Spinal cord (tissue), 10 donors: Measurements from ENCODE around the gene AOPEP. TPM values are rescaled to one million over a fixed set of nuclear protein-coding genes. Genes with fewer than 3 reads are reported as not detected.
A peak's percentile ranks its signal among the peaks of the same experiment; 100 is the strongest.

Experiments
- DNase-seq, 6 donors: peaks; one replicate each; pipeline versions ENCODE4 v3.0.0 to v3.0.0-alpha.2; 2013 to 2015; ENCODE audit warnings: low spot score in 6 of 6, low read depth in 4 of 6
- H3K27ac ChIP-seq: one replicate; pipeline ENCODE4 v1.5.1; 2013; ENCODE audit warnings: low read depth, low read length, control low read depth
- H3K27me3 ChIP-seq: one replicate; pipeline ENCODE4 v1.6.1; 2013; ENCODE audit warnings: low read length; ENCODE audit not compliant: control insufficient read depth, insufficient read depth
- H3K36me3 ChIP-seq: one replicate; pipeline ENCODE4 v1.6.1; 2013; ENCODE audit warnings: low read length; ENCODE audit not compliant: control insufficient read depth, insufficient read depth
- H3K4me1 ChIP-seq: one replicate; pipeline ENCODE4 v1.6.1; 2013; ENCODE audit warnings: low read length; ENCODE audit not compliant: control insufficient read depth, insufficient read depth
- H3K4me3 ChIP-seq: one replicate; pipeline ENCODE4 v1.5.1; 2013; ENCODE audit warnings: low read depth, low read length, control low read depth
- H3K9me3 ChIP-seq: one replicate; pipeline ENCODE4 v1.6.1; 2013; ENCODE audit warnings: low read length; ENCODE audit not compliant: control insufficient read depth, insufficient read depth
- WGBS: methylation state at CpG from one replicate; pipeline ENCODE4 v1.1.5; 2013; ENCODE audit warnings: missing lambda C conversion rate; ENCODE audit not compliant: insufficient coverage; 5-methylcytosine and 5-hydroxymethylcytosine counted together
- long read RNA-seq, 4 donors: transcript quantifications; one replicate each; lab custom pipeline, GENCODE V29; 2026
- polyA plus RNA-seq, 2 donors: library from polyadenylated mRNA; unstranded; fragments of 120-200 nt; gene quantifications; one replicate each; pipeline ENCODE4 v1.2.1, GENCODE V29; 2013; ENCODE audit not compliant: insufficient read length in 2 of 2
- total RNA-seq, 2 donors: library from RNA; depleted of rRNA in 1 of 2; stranded (reverse); fragments of 120-200 nt in 1 of 2; fragments of >200 nt in 1 of 2; gene quantifications; one replicate each; pipeline versions ENCODE4 v1.2.3 to v1.2.4, GENCODE V29; 2013 to 2014
- donor health status: healthy.

Gene AOPEP, protein sequence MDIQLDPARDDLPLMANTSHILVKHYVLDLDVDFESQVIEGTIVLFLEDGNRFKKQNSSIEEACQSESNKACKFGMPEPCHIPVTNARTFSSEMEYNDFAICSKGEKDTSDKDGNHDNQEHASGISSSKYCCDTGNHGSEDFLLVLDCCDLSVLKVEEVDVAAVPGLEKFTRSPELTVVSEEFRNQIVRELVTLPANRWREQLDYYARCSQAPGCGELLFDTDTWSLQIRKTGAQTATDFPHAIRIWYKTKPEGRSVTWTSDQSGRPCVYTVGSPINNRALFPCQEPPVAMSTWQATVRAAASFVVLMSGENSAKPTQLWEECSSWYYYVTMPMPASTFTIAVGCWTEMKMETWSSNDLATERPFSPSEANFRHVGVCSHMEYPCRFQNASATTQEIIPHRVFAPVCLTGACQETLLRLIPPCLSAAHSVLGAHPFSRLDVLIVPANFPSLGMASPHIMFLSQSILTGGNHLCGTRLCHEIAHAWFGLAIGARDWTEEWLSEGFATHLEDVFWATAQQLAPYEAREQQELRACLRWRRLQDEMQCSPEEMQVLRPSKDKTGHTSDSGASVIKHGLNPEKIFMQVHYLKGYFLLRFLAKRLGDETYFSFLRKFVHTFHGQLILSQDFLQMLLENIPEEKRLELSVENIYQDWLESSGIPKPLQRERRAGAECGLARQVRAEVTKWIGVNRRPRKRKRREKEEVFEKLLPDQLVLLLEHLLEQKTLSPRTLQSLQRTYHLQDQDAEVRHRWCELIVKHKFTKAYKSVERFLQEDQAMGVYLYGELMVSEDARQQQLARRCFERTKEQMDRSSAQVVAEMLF
- total RNA-seq: 10 to 100 TPM; 66.8 to 77.4 TPM
- polyA plus RNA-seq: 10 to 100 TPM; 42.8 to 45.8 TPM
- long read RNA-seq, donor 1, transcript C9orf3-213 (6 exons, 478 nt): major isoform, 6 of 19 reads
- long read RNA-seq, donor 1, partial matches to known transcripts: 8 of 19 reads
- long read RNA-seq, donor 1, other reads (novel, unspliced or antisense): 0 of 19 reads
- long read RNA-seq, donor 2: 0 reads
- long read RNA-seq, donor 3, partial matches to known transcripts: 0 of 4 reads
- long read RNA-seq, donor 3, other reads (novel, unspliced or antisense): 0 of 4 reads
- long read RNA-seq, donor 4, partial matches to known transcripts: 0 of 2 reads
- long read RNA-seq, donor 4, other reads (novel, unspliced or antisense): 0 of 2 reads

DNA sequence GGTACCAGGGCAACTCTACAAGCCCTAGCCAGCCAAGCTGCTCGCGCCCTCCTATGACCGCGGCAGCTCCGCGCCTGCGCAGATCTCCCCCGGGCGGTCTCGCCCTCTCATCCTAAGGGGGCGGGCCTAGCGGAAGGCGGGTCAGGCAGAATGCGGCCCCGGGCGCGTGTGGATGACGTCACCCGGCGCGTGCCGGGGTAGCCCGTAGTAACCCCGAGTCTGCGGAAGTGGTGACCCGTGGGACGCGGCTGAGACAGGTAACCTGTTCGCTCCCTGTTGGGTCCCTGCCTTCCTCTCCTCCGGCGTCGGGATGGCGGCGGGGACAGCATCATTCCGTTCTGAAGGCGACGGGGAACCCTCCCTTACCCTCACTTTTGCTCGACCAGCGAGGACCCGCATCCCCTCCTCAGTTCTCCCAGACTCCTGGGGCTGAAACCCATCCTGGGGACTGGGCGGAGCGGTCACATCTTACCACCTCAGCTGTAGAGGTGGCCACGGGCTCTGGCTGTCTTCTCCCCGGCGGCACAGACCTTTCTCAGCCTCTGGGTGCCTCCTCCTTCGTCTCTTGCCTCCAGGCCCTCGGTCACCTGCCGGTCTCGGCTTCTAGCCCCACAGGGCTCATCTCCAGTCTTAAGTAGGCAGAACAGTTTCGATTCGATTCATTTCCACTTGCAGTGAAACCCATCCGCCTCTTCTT, at the start of gene AOPEP:
Gene AOPEP (plus strand): TSS at position 205 of the 697 bp plus-strand sequence. CDS start 33,085 bp downstream, outside the sequence.
- Histone ChIP-seq H3K4me3 (peak within 1 kb of the TSS; percentile 90), H3K4me1 (peaks cover 3% of the 10 kb centered on the region), H3K27ac (peak within 1 kb of the TSS; percentile 62), H3K27me3 (no peaks in the 10 kb centered on the region), H3K9me3 (no peaks in the 10 kb centered on the region), H3K36me3 (no peaks in the 10 kb centered on the region)
- DNase-seq: peak; percentile 77 to 98 (median 92)
- WGBS: under 1% methylated on average over 52 of the region's 52 CpGs

DNA sequence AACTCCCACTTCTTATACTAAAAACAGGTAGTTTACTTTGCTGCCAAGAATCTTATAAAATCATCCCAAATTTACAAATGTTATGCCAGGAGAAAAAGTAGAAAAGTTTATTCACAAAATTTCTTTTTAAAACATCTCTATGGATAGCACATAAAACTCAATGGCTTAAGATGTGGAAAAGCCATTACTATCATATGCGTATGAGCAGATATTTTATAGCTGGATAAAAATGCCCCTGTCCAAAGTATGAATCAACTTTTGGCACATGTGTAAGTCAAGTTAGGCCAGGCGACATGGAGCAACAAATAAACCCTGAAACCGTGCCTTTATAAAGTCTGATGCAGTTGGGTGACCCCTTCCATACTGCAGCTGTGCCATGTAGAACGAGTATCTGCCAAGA, 48.6 kb upstream of the AOPEP start:
- H3K4me1 ChIP-seq: peaks cover 3% of the 10 kb centered on the region
- H3K9me3 ChIP-seq: no peaks in the 10 kb centered on the region
- H3K27me3 ChIP-seq: no peaks in the 10 kb centered on the region
- H3K27ac ChIP-seq: no peak overlapping the region
- 94% methylated on average over 4 of the region's 4 CpGs for WGBS
- H3K36me3 ChIP-seq: no peaks in the 10 kb centered on the region
- H3K4me3 ChIP-seq: no peak overlapping the region
- no peak for DNase-seq

GRCh38 chr9:94679587-94679986, 46.9 kb upstream of the AOPEP start:
- H3K4me3 ChIP-seq: no peak overlapping the region
- no peaks in the 10 kb centered on the region for H3K9me3 ChIP-seq
- H3K4me1 ChIP-seq: peaks cover 3% of the 10 kb centered on the region
- no peak for DNase-seq
- no CpG with 5 or more reads among the region's 8 CpGs for WGBS
- no peaks in the 10 kb centered on the region for H3K27me3 ChIP-seq
- no peaks in the 10 kb centered on the region for H3K36me3 ChIP-seq
- no peak overlapping the region for H3K27ac ChIP-seq

GRCh38 chr9:94680020-94680419, 46.5 kb upstream of the AOPEP start:
- H3K36me3 ChIP-seq: no peaks in the 10 kb centered on the region
- no CpG with 5 or more reads among the region's 1 CpG for WGBS
- H3K27me3 ChIP-seq: no peaks in the 10 kb centered on the region
- no peak overlapping the region for H3K4me3 ChIP-seq
- peaks cover 3% of the 10 kb centered on the region for H3K4me1 ChIP-seq
- H3K9me3 ChIP-seq: no peaks in the 10 kb centered on the region
- H3K27ac ChIP-seq: no peak overlapping the region
- no peak for DNase-seq

DNA sequence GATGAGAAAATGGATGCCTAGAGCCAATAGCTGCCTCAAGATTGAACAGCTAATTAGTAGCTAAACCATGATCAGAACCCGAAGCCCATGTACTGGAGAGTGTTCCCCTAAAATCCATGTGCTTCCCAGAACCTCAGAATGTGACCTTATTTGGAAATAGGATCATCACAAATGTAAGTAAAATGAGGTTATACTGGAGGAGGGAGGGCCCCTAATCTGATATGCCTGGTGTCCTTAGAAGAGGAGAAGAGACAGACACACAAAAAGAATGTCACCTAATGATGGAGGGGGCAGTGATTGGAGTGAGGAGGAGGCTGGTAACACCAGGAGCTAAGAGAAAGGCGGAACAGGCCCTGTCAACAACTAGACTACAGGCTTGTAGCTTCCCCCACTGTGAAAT, 45.9 kb upstream of the AOPEP start:
- Histone ChIP-seq H3K4me3 (no peak overlapping the region), H3K27ac (no peak overlapping the region), H3K36me3 (no peaks in the 10 kb centered on the region), H3K27me3 (no peaks in the 10 kb centered on the region), H3K4me1 (peaks cover 3% of the 10 kb centered on the region), H3K9me3 (no peaks in the 10 kb centered on the region)
- DNase-seq: no peak
- WGBS: 100% methylated on average over 1 of the region's 2 CpGs

DNA sequence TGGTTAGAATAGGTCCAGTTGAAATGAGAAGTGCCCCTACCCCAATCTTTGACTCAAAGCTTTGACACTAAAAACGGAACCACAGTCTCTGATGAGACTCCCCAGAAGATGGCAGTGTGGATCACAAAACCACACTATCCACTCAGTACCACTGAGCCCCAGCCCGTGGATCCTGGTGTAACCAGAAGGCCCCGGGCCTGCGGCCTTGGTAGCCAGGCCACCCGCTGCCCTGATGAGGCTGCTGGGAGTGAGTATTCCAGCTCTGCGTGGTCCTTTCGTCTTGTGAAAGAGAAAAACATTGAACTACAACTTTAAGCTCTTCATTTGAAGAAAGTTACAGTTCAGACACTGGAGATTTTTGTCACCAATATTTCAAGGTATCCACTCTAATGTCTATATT, 45.0 kb upstream of the AOPEP start:
- 10% methylated on average over 2 of the region's 7 CpGs for WGBS
- no peak overlapping the region for H3K27ac ChIP-seq
- H3K4me1 ChIP-seq: peaks cover 3% of the 10 kb centered on the region
- no peak overlapping the region for H3K4me3 ChIP-seq
- peak; percentile 56 to 92 (median 68) for DNase-seq
- H3K9me3 ChIP-seq: no peaks in the 10 kb centered on the region
- H3K27me3 ChIP-seq: no peaks in the 10 kb centered on the region
- H3K36me3 ChIP-seq: no peaks in the 10 kb centered on the region

GRCh38 chr9:94685359-94685758, 41.1 kb upstream of the AOPEP start:
- H3K4me1 ChIP-seq: peaks cover 3% of the 10 kb centered on the region
- no peaks in the 10 kb centered on the region for H3K9me3 ChIP-seq
- H3K36me3 ChIP-seq: no peaks in the 10 kb centered on the region
- no peak overlapping the region for H3K27ac ChIP-seq
- no peak overlapping the region for H3K4me3 ChIP-seq
- no CpG with 5 or more reads among the region's 2 CpGs for WGBS
- no peak for DNase-seq
- H3K27me3 ChIP-seq: no peaks in the 10 kb centered on the region

- Histone ChIP-seq H3K27ac (no peak overlapping the region), H3K9me3 (no peaks in the 10 kb centered on the region), H3K4me3 (no peak overlapping the region), H3K36me3 (no peaks in the 10 kb centered on the region), H3K27me3 (no peaks in the 10 kb centered on the region), H3K4me1 (no peaks in the 10 kb centered on the region)
- DNase-seq: no peak
- WGBS: 84% methylated on average over 1 of the region's 2 CpGs
These were observed 39.0 kb upstream of the AOPEP start for GRCh38 chr9:94687451-94687850.

DNA sequence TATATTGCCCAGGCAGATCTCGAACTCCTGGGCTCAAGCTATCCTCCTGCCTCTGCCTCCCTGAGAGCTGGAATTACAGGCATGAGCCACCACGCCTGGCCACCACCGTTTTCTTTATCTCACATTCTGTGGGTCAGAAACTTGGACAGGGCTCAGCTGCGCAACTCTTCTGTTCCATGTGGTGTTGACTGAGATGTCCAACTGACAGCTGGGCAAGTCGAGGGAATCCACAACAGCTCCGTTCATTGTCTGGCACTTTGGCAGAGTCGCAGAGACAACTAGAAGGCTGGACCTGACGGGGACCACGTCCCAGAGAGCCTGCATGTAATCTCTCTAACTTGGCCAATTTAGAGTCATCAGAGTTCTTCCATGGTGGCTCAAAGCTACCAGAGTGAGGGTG, 36.2 kb upstream of the AOPEP start:
- Histone ChIP-seq H3K27me3 (no peaks in the 10 kb centered on the region), H3K9me3 (no peaks in the 10 kb centered on the region), H3K4me1 (no peaks in the 10 kb centered on the region), H3K36me3 (no peaks in the 10 kb centered on the region), H3K4me3 (no peak overlapping the region), H3K27ac (no peak overlapping the region)
- 93% methylated on average over 9 of the region's 9 CpGs for WGBS
- no peak for DNase-seq
